Smooth muscle cell (in vitro differentiated cells): ENCODE data around the gene INF2. TPM values are rescaled to one million over a fixed set of nuclear protein-coding genes. Genes with fewer than 3 reads are reported as not detected.

ENCODE experiments used
- DNase-seq: peaks from one replicate; lab custom pipeline; 2025; ENCODE audit not compliant: unreplicated experiment; lab: John Stamatoyannopoulos, UW
- H2AFZ ChIP-seq: fragments of 200-600 bp; sonication (generic); 2 replicates; pipeline ENCODE4 v1.6.0; 2016; ENCODE audit warnings: antibody characterized with exemption, low read depth, mild to moderate bottlenecking
- H3F3A ChIP-seq: fragments of 200-600 bp; sonication (generic); 2 replicates; pipeline ENCODE4 v1.6.0; 2017; ENCODE audit warnings: antibody characterized with exemption, low read depth
- H3K27ac ChIP-seq: fragments of 200-600 bp; sonication (generic); 2 replicates; pipeline ENCODE4 v1.5.1; 2016; ENCODE audit warnings: low read depth, mild to moderate bottlenecking
- H3K27me3 ChIP-seq: fragments of 200-600 bp; sonication (generic); 2 replicates; pipeline ENCODE4 v1.6.1; 2016; ENCODE audit warnings: low read depth, mild to moderate bottlenecking
- H3K36me3 ChIP-seq: fragments of 200-600 bp; sonication (generic); 2 replicates; pipeline ENCODE4 v1.5.1; 2016; ENCODE audit warnings: low read depth
- H3K4me1 ChIP-seq: fragments of 200-600 bp; sonication (generic); 2 replicates; pipeline ENCODE4 v1.5.1; 2016; ENCODE audit warnings: low read depth
- H3K4me2 ChIP-seq: fragments of 200-600 bp; sonication (generic); 2 replicates; pipeline ENCODE4 v1.6.0; 2016; ENCODE audit warnings: mild to moderate bottlenecking
- H3K4me3 ChIP-seq: fragments of 200-600 bp; sonication (generic); 2 replicates; pipeline ENCODE4 v1.5.1; 2016; ENCODE audit warnings: mild to moderate bottlenecking
- H3K79me2 ChIP-seq: fragments of 200-600 bp; sonication (generic); 2 replicates; pipeline ENCODE4 v1.6.0; 2016; ENCODE audit warnings: low read depth, mild to moderate bottlenecking
- H3K9ac ChIP-seq: fragments of 200-600 bp; sonication (generic); 2 replicates; pipeline ENCODE4 v1.6.0; 2016; ENCODE audit warnings: low read depth
- H3K9me3 ChIP-seq: fragments of 200-600 bp; sonication (generic); replicated peaks from 2 replicates; pipeline ENCODE4 v1.5.1; 2016; ENCODE audit warnings: low read depth
- H4K20me1 ChIP-seq: fragments of 200-600 bp; sonication (generic); 2 replicates; pipeline ENCODE4 v1.6.0; 2016; ENCODE audit warnings: low read depth
- WGBS: methylation state at CpG from one replicate; pipeline ENCODE4 v1.1.7; 2016; ENCODE audit warnings: low lambda C conversion rate; 5-methylcytosine and 5-hydroxymethylcytosine counted together
- polyA plus RNA-seq: library from polyadenylated mRNA; unstranded; fragments of >200 nt; fragmentation: Nextera tagmentation; extraction: Ambion mirVana; gene quantifications from 2 replicates; pipeline ENCODE4 v1.2.1, GENCODE V29; 2016
- total RNA-seq: library from RNA; depleted of rRNA; stranded (reverse); fragments of >200 nt; gene quantifications from 2 replicates; pipeline ENCODE4 v1.2.3, GENCODE V29; 2014
- TF ChIP-seq, protein P1 (sequence below): fragments of 200-600 bp; sonication (generic); IDR thresholded peaks from 2 replicates; pipeline ENCODE4 v1.5.1; 2017; ENCODE audit warnings: borderline replicate concordance, mild to moderate bottlenecking, antibody characterized with exemption; ENCODE audit not compliant: insufficient read depth, poor library complexity, severe bottlenecking

INF2 gene
- total and polyA plus RNA-seq, 2 experiments from 2014 or later = 19.9 to 29.8 TPM

DNA sequence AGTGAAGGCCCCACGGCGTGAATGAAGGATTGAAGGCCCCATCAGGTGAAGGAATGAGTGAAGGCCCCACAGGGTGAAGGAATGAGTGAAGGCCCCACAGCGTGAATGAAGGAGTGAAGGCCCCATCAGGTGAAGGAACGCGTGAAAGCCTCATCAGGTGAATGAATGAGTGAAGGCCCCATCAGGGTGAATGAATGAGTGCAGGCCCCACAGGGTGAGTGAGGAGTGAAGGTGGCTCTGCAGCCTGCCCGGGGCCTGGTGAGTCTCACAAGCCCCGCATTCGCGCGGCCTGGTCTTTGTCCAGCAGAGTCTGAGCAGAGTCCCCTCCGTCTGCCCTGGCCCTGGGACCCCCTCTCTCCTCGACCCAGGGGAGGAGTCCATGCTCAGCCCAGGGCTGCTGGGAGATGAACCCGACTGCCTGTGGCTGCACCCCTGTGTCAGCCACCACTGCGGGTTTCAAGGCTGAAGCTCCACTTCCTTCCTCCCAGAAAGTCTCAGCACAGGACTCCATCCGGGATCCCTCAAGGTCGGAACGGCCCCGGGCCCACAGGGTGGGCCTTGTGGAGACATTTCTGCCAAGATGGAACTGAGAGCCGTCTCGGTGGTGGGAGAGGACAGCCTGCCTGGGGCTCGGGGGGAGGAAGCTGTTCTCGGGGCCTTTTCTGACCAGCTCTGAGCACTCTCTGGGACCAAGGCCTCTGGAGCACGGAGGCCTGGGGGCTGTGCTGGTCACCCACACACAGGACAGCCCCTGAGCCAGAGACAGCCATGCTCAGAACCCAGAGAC lies 47.5 kb upstream of the INF2 start:
- H2AFZ ChIP-seq = no peak overlapping the region
- H3K27me3 ChIP-seq = no peaks in the 10 kb centered on the region
- no peaks in the 10 kb centered on the region for H3K4me1 ChIP-seq
- H3K36me3 ChIP-seq = no peaks in the 10 kb centered on the region
- no peak overlapping the region for H3K9ac ChIP-seq
- 87% methylated on average over 21 of the region's 23 CpGs for WGBS
- no peak for DNase-seq
- H3F3A ChIP-seq = no peaks in the 10 kb centered on the region
- TF ChIP-seq, protein P1, sequence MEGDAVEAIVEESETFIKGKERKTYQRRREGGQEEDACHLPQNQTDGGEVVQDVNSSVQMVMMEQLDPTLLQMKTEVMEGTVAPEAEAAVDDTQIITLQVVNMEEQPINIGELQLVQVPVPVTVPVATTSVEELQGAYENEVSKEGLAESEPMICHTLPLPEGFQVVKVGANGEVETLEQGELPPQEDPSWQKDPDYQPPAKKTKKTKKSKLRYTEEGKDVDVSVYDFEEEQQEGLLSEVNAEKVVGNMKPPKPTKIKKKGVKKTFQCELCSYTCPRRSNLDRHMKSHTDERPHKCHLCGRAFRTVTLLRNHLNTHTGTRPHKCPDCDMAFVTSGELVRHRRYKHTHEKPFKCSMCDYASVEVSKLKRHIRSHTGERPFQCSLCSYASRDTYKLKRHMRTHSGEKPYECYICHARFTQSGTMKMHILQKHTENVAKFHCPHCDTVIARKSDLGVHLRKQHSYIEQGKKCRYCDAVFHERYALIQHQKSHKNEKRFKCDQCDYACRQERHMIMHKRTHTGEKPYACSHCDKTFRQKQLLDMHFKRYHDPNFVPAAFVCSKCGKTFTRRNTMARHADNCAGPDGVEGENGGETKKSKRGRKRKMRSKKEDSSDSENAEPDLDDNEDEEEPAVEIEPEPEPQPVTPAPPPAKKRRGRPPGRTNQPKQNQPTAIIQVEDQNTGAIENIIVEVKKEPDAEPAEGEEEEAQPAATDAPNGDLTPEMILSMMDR = no peak
- no peak overlapping the region for H3K4me3 ChIP-seq
- peaks cover 4% of the 10 kb centered on the region for H3K9me3 ChIP-seq
- H3K79me2 ChIP-seq = no peaks in the 10 kb centered on the region
- H3K27ac ChIP-seq = no peak overlapping the region
- H3K4me2 ChIP-seq = no peak overlapping the region
- no peaks in the 10 kb centered on the region for H4K20me1 ChIP-seq

DNA sequence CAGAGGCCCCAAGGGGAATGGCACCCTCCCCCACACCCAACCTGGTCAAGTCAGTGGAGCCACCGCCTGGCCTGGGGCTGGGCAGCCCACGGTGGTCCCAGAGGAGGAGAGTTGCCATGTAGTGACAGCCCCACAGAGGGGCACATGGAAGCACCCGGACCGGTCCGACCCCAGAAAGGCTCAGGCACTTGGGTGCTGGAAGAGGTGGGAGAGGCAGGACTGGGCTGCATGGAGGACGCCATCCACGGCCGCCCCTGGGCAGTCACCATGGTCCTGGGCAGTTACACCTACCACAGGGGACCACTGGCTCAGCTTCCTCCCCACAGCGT lies 46.9 kb upstream of the INF2 start:
- WGBS = 92% methylated on average over 9 of the region's 9 CpGs
- Histone ChIP-seq H3F3A (no peaks in the 10 kb centered on the region), H3K4me3 (no peak overlapping the region), H2AFZ (no peak overlapping the region), H3K27me3 (no peaks in the 10 kb centered on the region), H3K9me3 (peaks cover 4% of the 10 kb centered on the region), H3K36me3 (no peaks in the 10 kb centered on the region), H3K4me2 (no peak overlapping the region), H4K20me1 (no peaks in the 10 kb centered on the region), H3K79me2 (no peaks in the 10 kb centered on the region), H3K27ac (no peak overlapping the region), H3K4me1 (no peaks in the 10 kb centered on the region), H3K9ac (no peak overlapping the region)
- DNase-seq = no peak
- TF ChIP-seq, protein P1 = no peak

DNA sequence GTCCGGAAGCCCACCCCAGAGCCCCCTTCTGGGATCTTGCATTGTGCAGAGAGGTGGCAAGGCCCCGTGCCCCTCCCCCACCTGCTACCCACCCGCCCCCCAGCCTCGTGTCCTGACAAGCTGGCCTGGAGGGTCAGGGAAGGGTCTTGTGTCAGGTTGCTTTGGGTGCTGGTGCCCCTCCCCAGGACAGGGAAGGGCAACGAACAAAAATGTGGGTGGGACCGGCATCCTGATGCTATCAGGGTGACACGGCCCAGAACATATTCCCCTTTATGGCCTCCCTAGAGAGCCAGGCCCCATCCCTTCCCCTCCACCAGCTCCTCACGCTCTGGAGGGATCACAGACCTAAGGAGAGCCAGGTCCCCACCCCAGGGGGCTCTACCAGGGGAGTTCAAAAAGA lies 46.1 kb upstream of the INF2 start:
- 60% methylated on average over 5 of the region's 8 CpGs for WGBS
- H3K27ac ChIP-seq = no peak overlapping the region
- no peak overlapping the region for H3K4me2 ChIP-seq
- no peak overlapping the region for H3K4me3 ChIP-seq
- TF ChIP-seq, protein P1 = no peak
- H3K9me3 ChIP-seq = peaks cover 4% of the 10 kb centered on the region
- H3K79me2 ChIP-seq = no peaks in the 10 kb centered on the region
- no peak overlapping the region for H3K9ac ChIP-seq
- H3K36me3 ChIP-seq = no peaks in the 10 kb centered on the region
- H4K20me1 ChIP-seq = no peaks in the 10 kb centered on the region
- no peak for DNase-seq
- no peaks in the 10 kb centered on the region for H3K4me1 ChIP-seq
- H2AFZ ChIP-seq = no peak overlapping the region
- no peaks in the 10 kb centered on the region for H3K27me3 ChIP-seq
- no peaks in the 10 kb centered on the region for H3F3A ChIP-seq

DNA sequence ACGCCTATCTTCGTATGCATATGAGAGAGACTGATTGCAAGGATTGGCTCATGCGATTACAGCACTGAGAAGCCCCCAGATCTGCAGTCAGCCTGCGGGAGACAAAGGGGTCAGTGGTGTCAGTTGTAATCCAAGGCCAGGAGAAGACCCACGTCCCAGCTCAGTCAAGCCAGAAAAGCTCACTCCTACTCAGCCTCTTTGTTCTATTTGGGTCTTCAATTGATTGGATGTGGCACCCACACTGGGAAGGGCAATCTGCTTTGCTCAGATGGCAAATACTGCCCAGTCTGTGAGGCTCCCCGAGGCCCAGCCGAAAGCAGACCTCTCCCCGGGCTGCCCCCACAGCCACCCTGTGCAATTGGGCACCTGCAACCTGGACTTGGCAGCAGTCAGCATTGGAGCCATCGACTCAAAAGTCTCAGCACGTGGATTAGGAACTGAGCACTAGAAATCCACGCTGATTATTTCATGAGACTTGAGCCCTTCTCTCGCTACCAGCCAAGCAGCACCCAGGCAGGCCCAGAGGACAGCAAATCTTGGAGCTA lies 45.3 kb upstream of the INF2 start:
- H4K20me1 ChIP-seq = no peaks in the 10 kb centered on the region
- no peak overlapping the region for H3K4me2 ChIP-seq
- TF ChIP-seq, protein P1 = no peak
- H3K27me3 ChIP-seq = no peaks in the 10 kb centered on the region
- H3K9ac ChIP-seq = no peak overlapping the region
- no peaks in the 10 kb centered on the region for H3K36me3 ChIP-seq
- H3K27ac ChIP-seq = no peak overlapping the region
- no peak overlapping the region for H2AFZ ChIP-seq
- no peak for DNase-seq
- H3K4me3 ChIP-seq = no peak overlapping the region
- H3F3A ChIP-seq = no peaks in the 10 kb centered on the region
- WGBS = 88% methylated on average over 12 of the region's 12 CpGs
- H3K4me1 ChIP-seq = no peaks in the 10 kb centered on the region
- H3K79me2 ChIP-seq = no peaks in the 10 kb centered on the region
- peaks cover 4% of the 10 kb centered on the region for H3K9me3 ChIP-seq
